NOMO-1 treated with DMSO at 0.1 percent for 48 hours (cell line): ENCODE data around the gene SLMAP.

ENCODE experiments used
- DNase-seq: peaks from one replicate; lab custom pipeline; 2025; ENCODE audit not compliant: unreplicated experiment; lab: John Stamatoyannopoulos, UW

Gene SLMAP

GRCh38 chr3:57889807-57890206 is 133.7 kb downstream of the SLMAP start:
- no peak for DNase-seq

- DNase-seq: no peak
Measured at GRCh38 chr3:57890874-57891273, 134.8 kb downstream of the SLMAP start.

GRCh38 chr3:57892423-57892822 is 136.3 kb downstream of the SLMAP start:
- DNase-seq: no peak

GRCh38 chr3:57893156-57893555 is 137.0 kb downstream of the SLMAP start:
- no peak for DNase-seq

GRCh38 chr3:57893668-57894067 is 137.6 kb downstream of the SLMAP start:
- DNase-seq: no peak

- no peak for DNase-seq
Measured at GRCh38 chr3:57896031-57896430, 139.9 kb downstream of the SLMAP start.

GRCh38 chr3:57896691-57897090 is 140.6 kb downstream of the SLMAP start:
- DNase-seq: no peak

- DNase-seq: no peak
Measured at GRCh38 chr3:57900786-57901185, 144.7 kb downstream of the SLMAP start.

GRCh38 chr3:57903124-57903890 is 147.2 kb downstream of the SLMAP start:
- DNase-seq: no peak

GRCh38 chr3:57910990-57911389 is 154.9 kb downstream of the SLMAP start:
- DNase-seq: peak; percentile 3

- DNase-seq: no peak
Measured at GRCh38 chr3:57911593-57911992, 155.5 kb downstream of the SLMAP start.

GRCh38 chr3:57917601-57918000 is 161.5 kb downstream of the SLMAP start:
- DNase-seq: no peak

GRCh38 chr3:57918123-57918837 is 162.2 kb downstream of the SLMAP start:
- no peak for DNase-seq

GRCh38 chr3:57919987-57920386 is 163.9 kb downstream of the SLMAP start:
- DNase-seq: no peak

- no peak for DNase-seq
Measured at GRCh38 chr3:57923101-57923500, 167.0 kb downstream of the SLMAP start.

GRCh38 chr3:57923752-57924151 is 167.6 kb downstream of the SLMAP start:
- no peak for DNase-seq

GRCh38 chr3:57927166-57927565 is 171.1 kb downstream of the SLMAP start:
- no peak for DNase-seq

- no peak for DNase-seq
Measured at GRCh38 chr3:57927916-57928315, 171.8 kb downstream of the SLMAP start.

GRCh38 chr3:57928511-57928910 is 172.4 kb downstream of the SLMAP start:
- DNase-seq: no peak

GRCh38 chr3:57929988-57930387 is 173.9 kb downstream of the SLMAP start:
- DNase-seq: no peak

GRCh38 chr3:57933602-57934001 is 177.5 kb downstream of the SLMAP start:
- no peak for DNase-seq

GRCh38 chr3:57934373-57934772 is 178.3 kb downstream of the SLMAP start:
- DNase-seq: no peak

- DNase-seq: no peak
Measured at GRCh38 chr3:57935539-57935938, 179.4 kb downstream of the SLMAP start.
